Measurements from ENCODE around the gene ZCCHC2.

DNA sequence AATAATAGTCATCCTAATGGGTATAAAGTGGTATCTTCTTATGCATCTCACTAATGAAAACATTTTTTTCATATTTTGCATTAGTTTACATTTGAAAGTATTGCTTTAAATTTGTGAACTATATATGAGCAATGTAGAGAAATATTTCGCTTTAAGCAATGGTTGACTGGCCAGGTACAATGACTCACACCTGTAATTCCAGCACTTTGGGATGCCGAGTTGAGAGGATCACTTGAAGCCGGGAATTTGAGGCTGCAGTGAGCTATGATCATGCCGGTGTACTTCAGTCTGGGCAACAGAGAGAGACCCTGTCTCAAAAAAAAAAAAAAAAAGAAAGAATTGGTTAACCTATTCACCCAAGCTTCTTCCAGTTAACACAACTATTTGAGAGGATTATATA, 15.1 kb downstream of the ZCCHC2 start:
- TF ChIP-seq CTCF (IDR thresholded peaks at IDR 0.05 in 4 of 5, conservative IDR thresholded peaks at IDR 0.05 in 1 of 5): no peak
- TF ChIP-seq POLR2A (IDR thresholded peaks at IDR 0.05): no peak
